HPDE6-E6E7 (cell line): ENCODE data around the gene NOVA2.

Experiments used
- DNase-seq: peaks from one replicate; pipeline ENCODE4 v3.0.0; 2011; ENCODE audit warnings: missing footprints; ENCODE audit errors: extremely low spot score

NOVA2 gene

DNA sequence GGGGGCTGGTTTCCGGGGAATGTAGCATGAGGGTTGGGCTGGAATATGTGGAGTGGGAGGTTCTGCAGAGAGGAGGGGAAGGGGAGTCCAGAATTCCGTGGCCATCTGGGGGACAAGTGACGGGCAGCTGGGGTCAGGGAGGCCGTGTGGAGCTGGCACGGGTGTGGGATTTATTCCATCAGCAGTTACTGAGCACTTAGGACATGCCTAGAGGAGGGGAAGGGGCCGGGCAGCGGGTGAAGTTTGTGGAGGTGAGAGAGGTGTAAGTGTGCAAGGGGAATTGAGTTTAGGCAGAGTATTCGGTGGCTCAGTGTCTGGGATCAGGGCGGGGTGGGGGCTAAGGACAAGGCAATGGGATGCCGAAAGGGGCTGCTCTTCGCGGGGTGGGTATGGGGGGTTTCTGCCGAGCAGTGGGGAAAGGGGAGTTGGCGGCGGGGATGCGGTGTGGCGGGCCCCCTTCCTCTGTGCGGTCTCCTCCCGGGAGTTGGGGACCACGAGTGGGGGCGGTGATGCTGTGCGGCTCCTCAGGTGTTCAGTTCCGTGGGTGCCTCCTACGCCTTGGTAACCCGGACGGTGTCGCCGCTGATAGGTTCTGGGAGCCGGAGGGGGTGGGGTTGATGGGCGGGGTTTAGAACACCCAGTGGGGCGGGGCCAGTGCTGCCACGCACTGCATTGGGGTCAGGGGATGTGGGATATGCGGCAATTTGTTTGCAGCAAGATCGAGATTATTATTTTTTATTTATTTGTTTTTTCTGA lies 27.0 kb upstream of the NOVA2 start:
- no peak for DNase-seq

DNA sequence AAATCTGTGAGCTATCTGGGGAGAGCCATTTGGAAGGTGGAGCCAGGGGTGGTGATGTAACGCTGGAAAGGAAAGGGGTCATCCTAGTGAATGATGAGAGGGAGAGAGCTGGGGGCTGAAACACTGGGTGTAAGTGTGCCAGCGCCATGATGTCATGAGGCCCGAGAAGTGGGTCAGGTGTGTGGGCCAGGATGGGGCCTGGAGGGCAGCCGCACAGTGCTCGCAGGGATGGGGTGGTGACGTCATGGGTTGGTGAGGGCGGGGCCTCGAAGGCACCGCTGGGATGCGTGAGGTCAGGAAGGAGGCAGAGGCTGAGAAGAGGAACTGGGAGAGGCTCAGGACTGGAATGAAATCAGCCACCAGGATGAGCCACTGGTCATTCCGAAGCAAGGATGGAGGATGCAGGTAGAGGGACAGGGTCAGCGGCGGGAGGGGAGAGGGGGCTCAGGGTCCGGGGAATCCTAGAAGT lies 26.0 kb upstream of the NOVA2 start:
- DNase-seq: no peak

DNA sequence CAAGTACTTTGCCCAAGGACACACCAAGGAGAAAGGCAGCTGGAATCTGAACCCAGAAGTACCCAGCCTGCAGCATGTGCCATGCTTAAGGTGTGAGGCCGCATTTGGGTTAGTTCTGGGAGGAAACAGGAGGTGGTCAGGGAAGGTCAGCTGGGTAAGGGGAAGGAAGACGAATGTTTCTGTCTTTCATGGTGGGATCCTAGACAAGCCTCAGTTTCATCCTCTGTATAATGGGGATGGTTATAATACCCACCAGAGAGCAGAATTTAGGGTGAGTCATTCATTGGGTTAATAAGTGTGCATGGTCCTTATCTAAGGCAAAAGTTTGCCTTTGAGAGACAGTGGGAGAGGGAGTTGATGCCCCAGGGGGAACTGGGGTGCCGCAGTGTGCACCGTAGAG lies 25.2 kb upstream of the NOVA2 start:
- no peak for DNase-seq

DNA sequence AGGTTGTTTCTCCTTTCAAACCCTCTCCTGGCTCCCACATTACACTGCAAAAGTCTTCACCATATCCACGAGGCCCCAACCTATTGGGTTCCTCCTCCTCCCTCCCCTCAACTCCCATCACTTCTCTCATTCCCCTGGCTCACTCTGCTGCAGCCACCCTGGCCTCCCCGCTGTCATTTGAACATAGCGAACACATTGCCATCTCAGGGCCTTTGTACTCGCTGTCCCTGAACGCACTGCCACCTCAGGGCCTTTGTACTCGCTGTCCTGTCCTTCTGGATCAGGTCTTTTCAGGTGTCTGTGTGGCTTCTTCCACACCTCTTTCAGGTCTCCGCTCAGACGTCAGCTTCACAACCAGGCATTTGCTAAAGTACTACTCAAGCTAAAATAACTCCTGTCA lies 23.3 kb upstream of the NOVA2 start:
- DNase-seq: no peak

DNA sequence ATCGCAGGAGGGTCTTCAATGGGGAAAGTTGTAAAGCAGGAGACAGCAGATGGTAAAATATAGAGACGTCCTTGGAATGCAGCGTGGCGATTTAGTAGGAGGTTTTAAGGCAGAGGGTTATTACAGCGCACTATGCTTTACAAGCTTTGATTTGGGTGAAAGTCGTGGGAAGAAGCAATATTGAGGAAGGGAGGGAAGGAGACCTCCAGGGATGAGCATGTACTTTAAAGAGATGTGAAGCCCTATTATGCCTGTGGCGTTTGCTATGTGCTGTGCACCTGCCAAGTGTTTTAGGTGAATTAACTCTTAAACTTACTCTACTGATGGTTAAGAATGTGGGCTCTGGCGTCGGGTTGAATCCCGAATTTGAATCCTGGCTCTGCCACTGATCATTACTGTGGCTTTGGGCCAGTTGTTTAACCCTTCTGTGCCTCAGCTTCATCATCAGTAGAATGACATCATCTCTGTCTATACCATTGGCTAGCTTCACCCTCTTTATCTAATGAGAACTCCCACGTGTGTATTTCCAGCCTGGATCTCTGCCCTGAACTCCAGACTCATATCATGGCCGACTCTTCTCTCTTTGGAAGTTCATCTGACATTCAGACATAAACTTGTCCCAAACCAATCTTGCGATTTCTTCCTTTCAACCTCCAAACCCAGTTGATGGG lies 22.2 kb upstream of the NOVA2 start:
- DNase-seq: no peak

DNA sequence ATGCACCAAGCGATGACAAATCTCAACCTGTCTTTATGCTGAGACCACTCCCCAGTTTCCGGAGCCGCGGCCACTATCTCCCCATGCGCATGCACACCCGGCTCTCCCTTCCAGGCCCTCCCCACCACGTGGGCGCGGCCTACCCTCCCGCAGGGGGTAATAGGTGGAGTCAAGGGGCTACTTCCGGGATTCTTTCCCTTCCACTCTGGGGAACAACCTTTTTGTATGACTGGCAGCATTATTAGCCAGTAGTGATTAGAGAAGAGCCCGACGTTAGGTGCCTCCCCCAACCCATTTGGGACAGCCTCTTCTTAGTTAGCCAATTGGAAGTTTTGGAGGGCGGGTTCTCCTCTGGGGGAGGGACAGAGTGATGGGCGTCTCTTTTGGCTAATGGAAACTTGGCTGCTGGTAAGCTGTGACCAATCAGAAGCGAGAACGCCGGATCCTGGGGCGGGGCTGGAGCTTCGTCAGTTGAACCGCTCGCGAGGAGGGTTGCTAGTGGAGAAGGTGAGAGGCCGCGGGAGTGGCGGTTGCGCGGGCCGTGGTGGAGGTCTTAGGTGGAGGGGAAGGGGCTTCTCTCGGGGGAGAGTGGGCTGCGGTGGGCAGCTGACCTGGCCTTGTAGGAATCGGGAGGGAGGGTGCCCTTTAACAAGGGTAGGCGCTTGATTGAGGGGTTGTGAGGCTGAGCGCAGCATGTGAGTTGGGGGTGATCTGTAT lies 21.5 kb upstream of the NOVA2 start, which contains the start of gene CCDC61:
CCDC61 (plus strand) TSS at position 470 of the 717 bp plus-strand sequence. CDS start 7,552 bp downstream, outside the sequence.
- peak; percentile 99 for DNase-seq

DNA sequence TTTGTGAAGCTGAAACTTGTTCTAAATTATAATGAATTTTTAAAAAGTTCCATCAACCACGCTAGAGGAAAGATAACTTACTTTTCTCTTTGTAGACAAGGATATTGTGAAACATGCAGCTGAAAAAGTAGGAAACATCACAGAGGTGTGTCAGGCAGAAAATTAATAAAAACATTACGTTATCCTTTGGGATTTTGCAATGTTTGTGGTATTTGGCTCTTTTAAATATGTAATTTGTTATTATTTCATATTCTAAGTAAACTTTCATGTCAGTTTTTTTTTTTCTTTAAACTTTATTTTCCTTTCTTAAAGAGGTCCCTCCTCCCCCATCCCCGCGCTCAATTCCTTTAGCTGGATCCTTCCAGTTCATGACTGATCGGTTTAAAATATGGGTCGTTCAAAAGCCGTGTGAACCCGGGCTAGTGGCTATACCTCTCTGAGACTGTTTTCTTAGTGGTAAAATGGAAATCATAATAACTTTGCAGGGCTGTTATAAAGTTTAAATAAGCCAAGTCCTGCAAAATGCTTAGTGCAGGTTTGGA lies 20.9 kb upstream of the NOVA2 start:
- no peak for DNase-seq

DNA sequence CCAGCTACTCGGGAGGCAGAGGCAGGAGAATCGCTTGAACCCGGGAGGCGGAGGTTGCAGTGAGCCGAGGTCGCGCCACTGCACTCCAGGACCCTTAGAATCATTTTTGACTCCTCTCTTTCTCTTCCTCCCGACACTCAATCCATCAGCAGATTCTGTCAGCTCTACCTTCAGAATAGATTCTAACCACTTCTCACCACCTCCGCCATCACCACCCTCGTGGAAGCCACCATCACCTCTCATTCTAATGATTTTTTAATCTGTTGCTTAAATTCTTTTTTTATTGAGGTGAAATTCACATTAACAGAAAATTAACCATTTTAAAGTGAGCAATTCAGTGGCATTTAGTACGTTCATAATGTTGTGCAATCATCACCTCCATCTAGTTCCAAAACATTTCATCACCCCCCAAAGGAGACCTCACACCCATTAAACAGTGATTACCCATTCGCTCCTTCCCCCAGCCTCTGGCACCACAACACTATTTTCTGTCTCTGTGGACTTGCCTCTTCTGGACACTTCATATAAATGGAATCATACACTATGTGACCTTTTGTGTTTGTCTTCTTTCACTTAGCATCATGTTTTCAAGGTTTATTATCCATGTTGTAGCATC lies 16.6 kb upstream of the NOVA2 start:
- DNase-seq: no peak

DNA sequence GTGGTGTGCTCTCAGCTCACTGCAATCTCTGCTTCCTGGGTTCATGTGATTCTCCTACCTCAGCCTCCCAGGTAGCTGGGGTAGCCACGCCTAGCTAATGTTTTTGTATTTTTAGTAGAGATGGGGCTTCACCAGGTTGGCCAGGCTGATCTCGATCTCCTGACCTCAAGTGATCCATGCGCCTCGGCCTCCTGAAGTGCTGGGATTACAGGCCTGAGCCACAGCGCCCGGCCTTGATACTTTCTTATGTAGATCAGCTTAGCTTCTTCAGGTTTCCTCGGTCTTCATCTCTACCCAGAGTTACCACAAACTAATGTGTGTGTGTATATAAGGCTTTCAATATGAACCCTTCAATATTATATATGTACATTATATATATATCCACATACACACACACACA lies 11.7 kb upstream of the NOVA2 start:
- no peak for DNase-seq

DNA sequence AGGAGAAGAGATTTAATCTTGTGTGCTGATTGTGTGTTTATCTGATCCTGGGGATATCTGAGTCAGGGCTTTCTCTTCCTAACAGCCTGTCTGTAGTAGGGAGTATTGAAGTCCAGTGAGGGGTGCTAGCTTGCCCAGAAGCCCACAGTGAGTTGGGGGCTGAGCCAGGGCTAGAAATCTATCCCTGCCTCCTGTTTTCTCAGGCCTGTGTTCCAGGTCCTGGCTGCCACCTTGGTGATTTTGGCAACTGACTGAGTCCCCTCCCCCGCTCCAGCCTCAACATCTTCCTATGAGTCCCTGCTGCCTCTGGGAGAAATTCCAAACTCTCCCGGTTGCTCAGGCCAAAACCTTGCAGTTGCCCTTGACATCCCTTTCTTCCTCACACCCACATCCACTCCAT lies 7.7 kb upstream of the NOVA2 start:
- no peak for DNase-seq

DNA sequence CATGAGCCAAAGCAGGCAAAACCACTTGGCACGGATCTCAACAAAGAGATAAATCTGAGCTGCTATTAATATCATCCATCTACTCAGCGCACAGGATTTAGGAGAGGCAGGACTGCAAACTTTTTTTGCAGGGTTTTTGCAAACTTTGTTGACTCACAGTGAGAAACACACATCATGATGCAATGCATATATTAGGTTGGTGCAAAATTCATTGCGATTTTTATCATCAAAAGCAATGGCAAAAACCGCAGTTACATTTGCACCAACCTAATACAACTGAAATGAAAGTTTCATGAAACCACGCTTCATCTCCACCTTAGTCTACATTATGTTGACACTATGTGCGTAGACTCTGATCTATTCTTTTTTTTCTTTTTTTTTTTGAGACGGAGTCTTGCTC lies 4.5 kb upstream of the NOVA2 start:
- DNase-seq: no peak

DNA sequence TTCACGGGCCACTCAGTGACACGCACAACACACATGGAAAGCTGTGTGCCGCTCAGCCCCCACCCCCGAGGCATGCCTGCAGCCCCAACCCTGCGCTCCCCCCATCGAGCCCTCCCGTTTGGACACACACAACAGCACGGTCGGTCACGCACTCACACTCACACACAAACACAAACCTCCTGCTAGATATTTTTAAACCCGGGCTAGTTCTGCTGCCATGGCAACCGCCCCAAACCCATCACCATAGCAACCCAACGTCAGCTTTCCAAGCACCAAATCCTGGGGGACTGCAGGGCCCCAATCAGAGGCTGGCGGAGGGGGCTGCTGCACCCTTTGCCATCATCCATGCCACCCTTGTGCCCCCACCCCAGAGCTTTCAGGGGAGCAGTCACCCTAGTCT lies 2.5 kb upstream of the NOVA2 start:
- no peak for DNase-seq

DNA sequence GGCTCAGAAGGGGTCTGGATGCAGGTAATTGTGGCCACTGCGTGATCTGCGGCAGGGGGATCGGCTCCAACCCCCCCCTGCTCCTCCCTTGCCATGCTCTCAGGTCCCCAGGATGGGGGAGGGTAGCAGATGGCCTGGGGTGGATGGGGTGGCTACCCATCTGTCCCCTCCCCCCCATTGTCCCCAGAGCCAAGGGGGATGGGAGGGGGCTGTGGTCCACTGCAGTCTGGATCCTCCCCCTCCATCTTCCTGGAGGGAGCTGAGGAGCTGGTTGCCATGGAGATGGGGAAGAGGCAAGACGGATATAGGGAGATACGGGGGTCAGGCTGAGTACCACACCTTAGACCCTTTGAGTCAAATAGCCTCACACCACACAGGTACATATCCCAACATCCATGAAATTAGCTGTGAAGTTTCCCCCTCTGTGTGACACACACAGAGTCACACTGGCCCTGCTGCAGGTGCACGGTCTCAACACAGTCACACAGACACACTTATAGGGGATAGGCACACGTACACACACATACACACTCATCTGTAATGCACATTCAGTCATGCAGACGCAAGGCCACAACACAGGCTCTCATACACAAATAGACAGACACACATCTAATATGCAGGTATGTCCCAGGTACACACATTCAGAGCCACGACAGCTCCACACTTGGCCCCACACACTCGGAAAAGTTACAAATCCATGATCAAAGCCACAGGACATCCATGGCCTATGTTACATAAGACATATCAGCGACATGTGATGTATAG lies 1.8 kb upstream of the NOVA2 start:
- DNase-seq: no peak

DNA sequence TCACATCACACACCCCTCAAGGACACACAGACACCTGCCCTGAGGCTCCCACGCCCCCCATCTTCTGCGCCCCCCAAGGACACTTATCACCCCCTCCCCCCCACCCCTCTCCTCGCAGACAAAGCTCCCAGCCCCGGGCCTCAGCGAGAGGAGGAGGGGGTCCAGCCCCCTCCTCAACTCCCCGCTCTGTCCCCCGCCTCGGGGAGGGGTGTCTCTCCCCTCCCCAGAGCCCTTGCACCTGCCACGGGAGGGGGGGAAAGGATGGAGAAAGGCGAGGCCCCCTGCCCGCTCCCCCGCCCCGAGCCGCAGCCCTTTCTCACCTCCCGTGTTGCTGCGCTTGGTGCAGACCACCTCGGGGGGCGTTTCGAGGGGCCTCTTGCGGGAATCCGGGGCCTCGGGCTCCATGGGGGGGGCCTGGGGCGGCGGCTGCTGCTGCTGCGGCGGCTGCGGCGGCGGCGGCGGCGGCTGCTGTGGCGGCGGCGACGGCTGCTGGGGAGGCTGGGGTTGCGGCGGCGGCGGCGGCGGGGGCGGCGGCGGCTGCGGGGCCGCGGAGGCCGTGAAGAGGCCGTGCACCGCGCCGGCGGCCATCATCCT lies 621 bp downstream of the NOVA2 start:
- DNase-seq: no peak

DNA sequence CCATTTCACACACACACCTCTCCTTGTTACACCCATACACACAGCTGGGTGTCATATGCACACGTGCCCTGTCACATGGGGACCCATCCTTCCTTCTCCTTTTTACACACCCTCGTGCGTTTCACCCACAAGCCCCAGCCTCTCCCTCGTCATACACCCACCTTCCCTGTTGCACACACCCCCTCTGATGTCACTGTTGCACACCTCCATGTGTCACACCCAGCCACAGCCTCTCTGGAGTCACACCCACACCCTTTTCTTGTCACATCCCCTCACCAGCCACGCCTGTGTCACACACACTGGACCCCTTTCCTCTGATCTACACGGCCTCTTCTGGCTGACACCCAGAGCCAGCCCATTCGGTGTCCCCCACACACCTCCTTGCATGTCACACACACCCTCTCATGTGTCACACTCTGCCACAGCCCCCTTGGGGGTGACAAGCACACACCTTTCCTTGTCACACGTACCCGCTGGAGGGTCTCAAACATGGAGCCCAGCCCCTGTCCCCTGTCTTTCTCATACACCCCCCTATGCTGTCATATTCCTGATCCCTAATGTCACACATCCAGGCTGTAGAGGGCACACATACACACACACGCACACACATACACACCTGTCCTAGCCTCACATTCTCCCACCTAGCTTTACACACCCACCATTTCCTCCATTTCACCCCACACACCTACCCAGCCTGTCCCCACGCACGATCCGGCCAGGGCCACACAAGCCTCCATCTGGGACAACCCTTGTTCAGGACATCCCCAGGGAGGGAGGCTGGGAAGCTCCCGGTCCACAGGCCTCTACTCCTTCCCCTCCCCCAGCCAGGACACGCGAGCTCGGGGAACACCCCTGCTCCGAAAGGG lies 1.4 kb downstream of the NOVA2 start:
- DNase-seq: no peak

DNA sequence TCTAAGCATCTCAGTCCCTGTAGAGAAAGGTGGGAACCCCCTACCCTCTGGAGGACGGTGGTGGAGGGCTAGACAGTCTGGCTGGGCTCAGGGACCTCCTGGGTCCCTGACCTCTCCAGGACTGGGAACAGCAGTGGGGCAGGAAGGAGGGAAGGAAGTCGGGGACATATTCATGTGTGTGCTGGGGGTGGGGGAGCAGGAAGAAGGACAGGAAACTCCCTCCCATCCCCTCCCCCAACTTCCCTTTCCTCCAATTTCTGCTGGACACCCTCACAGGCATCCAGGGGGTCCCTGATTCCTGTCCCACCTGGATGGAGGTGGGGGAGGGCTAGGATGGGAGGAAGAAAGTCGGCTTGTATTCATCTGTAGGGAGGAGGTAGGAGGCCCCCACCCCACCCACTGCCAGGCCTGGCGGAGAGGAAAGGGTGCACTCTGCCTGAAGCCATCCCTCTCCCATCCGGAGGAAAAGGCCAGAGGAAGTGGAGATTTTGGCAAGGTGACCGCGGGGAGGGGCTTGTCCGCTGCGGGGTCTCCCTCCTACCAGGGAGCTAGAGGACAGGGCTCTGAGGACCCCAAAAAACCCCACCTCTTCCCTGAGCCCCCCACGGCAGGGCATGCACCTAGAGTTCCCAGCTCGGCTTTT lies 2.3 kb downstream of the NOVA2 start:
- DNase-seq: no peak

DNA sequence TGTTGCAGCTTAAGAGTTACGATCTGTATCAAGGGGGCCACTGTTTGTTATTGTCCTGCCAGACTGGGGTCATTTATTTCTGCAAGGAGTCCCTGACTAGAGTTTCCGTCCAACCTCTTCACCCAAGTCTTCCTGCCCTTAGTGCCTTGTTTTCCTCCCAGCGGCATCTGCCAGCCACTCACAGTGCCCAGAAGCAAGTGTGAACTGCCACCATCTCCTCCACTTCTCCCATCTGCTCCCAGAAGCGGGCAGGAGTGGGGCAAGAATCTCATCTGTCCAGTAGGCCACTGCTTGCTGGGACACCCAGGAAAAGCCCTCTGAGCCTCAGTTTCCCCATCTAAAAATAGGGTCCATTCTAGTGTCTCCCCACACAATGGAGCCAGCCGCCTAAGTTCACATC lies 4.0 kb downstream of the NOVA2 start:
- no peak for DNase-seq

DNA sequence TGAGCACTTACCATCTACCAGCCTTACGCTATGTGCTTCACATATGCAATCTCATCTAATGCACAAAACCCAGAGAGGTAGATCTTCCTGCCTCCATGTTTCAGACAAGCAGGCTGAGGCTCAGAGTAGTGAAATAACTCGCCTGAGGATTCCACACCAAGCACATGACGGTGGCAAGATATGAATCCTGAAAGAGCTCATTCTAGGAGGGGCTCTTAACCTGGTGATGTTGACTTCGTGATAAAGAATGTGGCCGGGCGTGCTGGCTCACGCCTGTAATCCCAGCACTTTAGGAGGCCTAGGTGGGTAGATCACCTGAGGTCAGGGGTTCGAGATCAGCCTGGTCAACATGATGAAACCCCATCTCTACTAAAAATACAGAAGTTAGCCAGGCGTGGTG lies 5.0 kb downstream of the NOVA2 start:
- no peak for DNase-seq

DNA sequence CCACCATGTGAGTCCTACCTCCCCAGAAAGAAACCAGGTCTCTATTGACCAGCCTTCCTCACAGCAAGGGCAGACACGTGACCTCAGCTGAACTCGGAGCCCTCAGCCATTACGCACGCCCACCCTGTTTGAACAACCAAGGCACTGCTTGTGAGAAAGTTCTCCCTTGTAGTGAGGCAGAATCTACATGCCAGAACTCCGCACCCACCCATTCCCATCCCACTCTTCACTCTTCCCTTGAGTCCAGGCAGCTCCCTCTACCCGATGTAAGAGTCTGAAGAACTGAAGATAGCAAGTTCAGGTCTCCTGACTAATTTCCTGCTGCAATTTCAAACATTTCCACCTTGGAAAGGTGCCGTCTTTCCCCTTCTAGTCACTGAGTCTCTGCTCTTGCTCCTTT lies 6.4 kb downstream of the NOVA2 start:
- no peak for DNase-seq
